Measurements from ENCODE around the gene PTBP1. TPM values are rescaled to one million over a fixed set of nuclear protein-coding genes. Genes with fewer than 3 reads are reported as not detected.

The PTBP1 gene
- total RNA-seq, 1 experiment from 2014 or later: 712 TPM

GRCh38 chr19:751501-752341, 45.5 kb upstream of the PTBP1 start:
- H3K4me3 Mint-ChIP-seq: no peak overlapping the region
- H3K9me3 Mint-ChIP-seq: peaks cover 2 to 5% of the 10 kb centered on the region in 2 experiments; a peak in 3 of 5 replicates
- Histone ChIP-seq H3T11ph (ENCODE audit: low read length) (no peak overlapping the region), H3K4ac (ENCODE audit: low read depth, low read length) (no peak overlapping the region), H2AFZ (ENCODE audit: low read length) (no peak overlapping the region), H4K91ac (ENCODE audit: insufficient read length, low read depth, low read length) (no peak overlapping the region), H2BK20ac (ENCODE audit: low read depth, low read length, poor library complexity, severe bottlenecking) (no peak overlapping the region), H3K79me2 (ENCODE audit: insufficient read depth, low read length) (no peaks in the 10 kb centered on the region), H4K8ac (replicated peaks; ENCODE audit: insufficient read length, low read depth, low read length) (no peak overlapping the region), H3K18ac (ENCODE audit: insufficient read length, low read depth, low read length) (no peak overlapping the region), H3K27ac (ENCODE audit: insufficient read length, low read depth, low read length) (no peak overlapping the region), H3K4me2 (ENCODE audit: insufficient read depth, insufficient read length, low read length) (no peak overlapping the region), H3K27me3 (ENCODE audit: insufficient read depth, low read length) (no peaks in the 10 kb centered on the region), H2AK5ac (ENCODE audit: insufficient read length, low read length) (no peak overlapping the region), H3K4me1 (ENCODE audit: insufficient read depth, low read length) (no peaks in the 10 kb centered on the region), H4K5ac (ENCODE audit: insufficient read length, low read depth, low read length) (no peak overlapping the region), H3K14ac (ENCODE audit: insufficient read depth, low read length) (no peak overlapping the region), H4K20me1 (ENCODE audit: control insufficient read depth, insufficient read depth, insufficient read length) (no peaks in the 10 kb centered on the region), H2BK15ac (ENCODE audit: low read depth, low read length) (no peak overlapping the region), H3K23me2 (ENCODE audit: insufficient read length, low read depth, low read length, poor library complexity, severe bottlenecking) (no peaks in the 10 kb centered on the region), H3K23ac (ENCODE audit: insufficient read length, low read depth, low read length) (no peak overlapping the region), H3K79me1 (ENCODE audit: insufficient read depth, low read depth, low read length, poor library complexity, severe bottlenecking) (no peaks in the 10 kb centered on the region), H2BK12ac (ENCODE audit: insufficient read length, low read depth, low read length) (no peak overlapping the region), H3K56ac (ENCODE audit: insufficient read length, low read depth, low read length) (no peak overlapping the region), H2BK120ac (ENCODE audit: low read depth, low read length, poor library complexity, severe bottlenecking) (no peak overlapping the region), H3K9me3 (ENCODE audit: control insufficient read depth, low read depth, low read length) (no peaks in the 10 kb centered on the region), H3K9ac (ENCODE audit: extremely low read depth, insufficient read length, low read length) (no peak overlapping the region), H2BK5ac (ENCODE audit: insufficient read length, low read length) (no peak overlapping the region)
- peaks cover 4% of the 10 kb centered on the region; the same call in 1 of the 2 replicates for H3K27me3 Mint-ChIP-seq (ENCODE audit: low read depth)
- no peak overlapping the region for H3K27ac Mint-ChIP-seq
- no peak for TF ChIP-seq CTCF (conservative IDR thresholded peaks at IDR 0.05)
- H3K4me1 Mint-ChIP-seq: 0 out of 4 replicates have a peak, but pooled peaks cover 0 to 8% of the 10 kb centered on the region in 2 experiments
- WGBS (ENCODE audit: extremely low coverage, insufficient read length, low lambda C conversion rate): no CpG with 5 or more reads among the region's 30 CpGs
- DNase-seq: peak; percentile 31
- H3K36me3 Mint-ChIP-seq (ENCODE audit: insufficient read depth in 1 of 3, low read depth in 3 of 3): no peaks in the 10 kb centered on the region

All from H9 (cell line).